OCI-LY7 (cell line): ENCODE results near the gene HMGB3.

Experiments used
- CTCF ChIP-seq: fragments of 200-600 bp; sonication (generic); conservative IDR thresholded peaks from 2 replicates; pipeline ENCODE4 v1.5.1; 2014; ENCODE audit warnings: mild to moderate bottlenecking, antibody characterized with exemption, low read length, moderate library complexity, mixed read lengths
- EZH2phosphoT487 ChIP-seq: fragments of 200-600 bp; sonication (generic); IDR thresholded peaks from 2 replicates; pipeline ENCODE4 v1.6.1; 2018; ENCODE audit warnings: low read depth, borderline replicate concordance, mild to moderate bottlenecking, mixed run types, antibody characterized with exemption, low read length, moderate library complexity, mixed read lengths

- TF ChIP-seq CTCF (no peak), EZH2phosphoT487 (no peak)
These were observed 10.7 kb upstream of the HMGB3 start for GRCh38 chrX:150972450-150972849.
